IPS-18a (cell line): ENCODE data around the gene KIFC1.

Experiments
- H3K27ac ChIP-seq: one replicate; pipeline ENCODE4 v1.5.1; 2013; ENCODE audit warnings: low read length
- H3K27me3 ChIP-seq: one replicate; pipeline ENCODE4 v1.6.1; 2013; ENCODE audit warnings: mild to moderate bottlenecking, low read length; ENCODE audit not compliant: control insufficient read depth, insufficient read depth
- H3K36me3 ChIP-seq: one replicate; pipeline ENCODE4 v1.6.1; 2013; ENCODE audit warnings: low read depth, low read length; ENCODE audit not compliant: control insufficient read depth
- H3K4me1 ChIP-seq: one replicate; pipeline ENCODE4 v1.6.1; 2013; ENCODE audit warnings: low read depth, low read length; ENCODE audit not compliant: control insufficient read depth
- H3K4me3 ChIP-seq: one replicate; pipeline ENCODE4 v1.5.1; 2013; ENCODE audit warnings: low read length
- H3K9ac ChIP-seq: one replicate; pipeline ENCODE4 v1.6.1; 2013; ENCODE audit warnings: mild to moderate bottlenecking, low read length, moderate library complexity
- H3K9me3 ChIP-seq: one replicate; pipeline ENCODE4 v1.6.1; 2013; ENCODE audit warnings: low read depth, low read length; ENCODE audit not compliant: control insufficient read depth

Gene KIFC1

DNA sequence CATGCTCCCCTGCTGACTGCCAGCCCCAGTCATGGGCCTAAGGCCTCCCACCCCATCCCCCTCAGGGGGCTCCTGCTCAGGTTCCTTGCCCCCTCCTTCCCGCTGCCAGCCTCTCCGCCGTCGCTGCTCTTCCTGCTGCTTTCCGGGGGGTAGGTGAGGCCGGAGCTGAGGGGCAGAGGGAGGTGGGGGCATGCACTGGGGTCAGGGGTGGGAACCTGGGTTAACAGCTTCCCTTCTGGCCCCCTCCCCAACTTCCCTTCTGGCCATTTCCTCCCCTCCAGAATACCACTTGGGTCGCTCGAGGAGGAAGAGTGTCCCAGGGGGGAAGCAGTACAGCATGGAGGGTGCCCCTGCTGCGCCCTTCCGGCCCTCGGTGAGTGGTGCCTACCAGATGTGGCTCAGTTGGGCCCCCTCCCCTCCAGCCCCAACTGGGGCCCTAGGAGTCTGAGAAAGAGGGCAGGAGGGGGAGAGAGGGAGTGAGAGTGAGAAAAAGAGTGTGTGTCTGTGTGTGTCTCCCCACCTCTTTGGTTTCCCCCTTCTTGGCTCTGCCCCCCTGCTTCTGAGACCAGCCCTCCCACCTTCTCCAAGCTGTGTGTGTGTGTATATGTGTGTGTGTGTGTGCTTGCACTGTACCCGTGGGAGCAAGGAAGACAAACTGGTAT is 40.4 kb downstream of the KIFC1 start:
- Histone ChIP-seq H3K27ac (peak overlapping the region; percentile 90), H3K4me1 (peaks cover 41% of the 10 kb centered on the region), H3K4me3 (peak overlapping the region; percentile 59), H3K9ac (peak overlapping the region; percentile 95), H3K9me3 (no peaks in the 10 kb centered on the region), H3K27me3 (no peaks in the 10 kb centered on the region), H3K36me3 (peaks cover 22% of the 10 kb centered on the region)

- Histone ChIP-seq H3K4me3 (peak overlapping the region; percentile 59), H3K27me3 (no peaks in the 10 kb centered on the region), H3K9ac (peak overlapping the region; percentile 95), H3K9me3 (no peaks in the 10 kb centered on the region), H3K27ac (peak overlapping the region; percentile 90), H3K4me1 (peaks cover 36% of the 10 kb centered on the region), H3K36me3 (peaks cover 27% of the 10 kb centered on the region)
Measured at GRCh38 chr6:33432546-33432945, 40.9 kb downstream of the KIFC1 start.

DNA sequence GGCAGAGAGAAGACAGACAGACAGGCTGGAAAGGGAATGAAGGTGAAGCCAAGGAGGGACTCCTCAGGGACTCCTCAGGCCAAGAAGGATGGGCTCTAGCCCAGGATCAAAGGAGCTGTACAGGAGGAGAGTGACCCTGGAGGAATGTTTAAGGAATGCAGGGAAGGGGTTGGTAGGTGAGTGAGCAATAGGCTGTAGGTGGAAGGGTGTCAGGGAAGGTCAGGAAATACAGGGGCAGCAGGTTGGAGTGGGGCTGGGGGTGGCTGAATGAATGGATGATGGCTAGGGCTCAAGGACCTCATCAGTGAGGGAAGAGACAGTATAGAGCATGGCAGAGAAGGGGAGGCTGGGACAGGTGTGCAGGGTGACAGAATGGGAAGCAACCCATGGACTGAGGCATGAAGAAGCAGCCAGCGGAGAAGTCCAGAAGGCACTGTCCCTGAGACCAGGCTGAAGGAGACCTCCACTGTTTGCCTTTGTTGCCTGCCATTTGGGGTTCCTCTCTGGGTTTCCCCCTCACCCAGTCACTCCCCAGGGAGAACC is 41.4 kb downstream of the KIFC1 start:
- H3K27me3 ChIP-seq, result no peaks in the 10 kb centered on the region
- peak overlapping the region; percentile 90 for H3K27ac ChIP-seq
- peaks cover 36% of the 10 kb centered on the region for H3K4me1 ChIP-seq
- no peaks in the 10 kb centered on the region for H3K9me3 ChIP-seq
- peaks cover 32% of the 10 kb centered on the region for H3K36me3 ChIP-seq
- peak overlapping the region; percentile 59 for H3K4me3 ChIP-seq
- peak overlapping the region; percentile 95 for H3K9ac ChIP-seq

DNA sequence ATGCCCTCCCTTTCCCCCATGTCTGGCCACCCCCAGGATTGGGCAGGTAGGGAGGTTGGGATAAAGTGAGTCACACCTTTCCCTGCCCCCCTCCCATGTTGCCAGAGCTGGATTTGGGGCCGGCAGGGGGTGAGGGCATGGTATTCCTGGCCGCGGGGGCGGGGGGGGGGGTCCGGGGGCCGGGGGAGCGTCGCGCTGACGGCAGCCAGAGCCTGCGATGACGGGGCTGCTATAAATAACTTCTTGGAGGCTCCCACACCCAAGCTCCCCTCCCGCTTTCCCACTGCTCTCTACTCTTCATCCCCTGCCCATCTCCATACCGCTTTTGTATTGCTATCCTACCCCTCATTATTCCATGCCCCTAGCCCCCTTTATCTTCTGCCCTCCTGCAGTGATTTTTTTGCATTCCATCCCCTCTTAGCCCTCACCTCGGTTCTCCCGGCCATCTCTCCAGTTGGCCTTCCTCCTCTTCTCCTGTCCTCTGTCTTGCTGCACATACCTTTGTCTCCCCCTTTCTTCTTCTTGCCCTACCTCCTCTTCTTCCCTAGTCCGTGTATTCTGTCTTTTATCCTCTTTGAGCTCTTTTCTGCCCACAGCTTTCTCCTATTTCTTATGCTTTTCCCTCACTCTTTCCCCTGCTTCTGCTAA is 42.0 kb downstream of the KIFC1 start:
- peak overlapping the region; percentile 70 for H3K27ac ChIP-seq
- peak overlapping the region; percentile 95 for H3K9ac ChIP-seq

DNA sequence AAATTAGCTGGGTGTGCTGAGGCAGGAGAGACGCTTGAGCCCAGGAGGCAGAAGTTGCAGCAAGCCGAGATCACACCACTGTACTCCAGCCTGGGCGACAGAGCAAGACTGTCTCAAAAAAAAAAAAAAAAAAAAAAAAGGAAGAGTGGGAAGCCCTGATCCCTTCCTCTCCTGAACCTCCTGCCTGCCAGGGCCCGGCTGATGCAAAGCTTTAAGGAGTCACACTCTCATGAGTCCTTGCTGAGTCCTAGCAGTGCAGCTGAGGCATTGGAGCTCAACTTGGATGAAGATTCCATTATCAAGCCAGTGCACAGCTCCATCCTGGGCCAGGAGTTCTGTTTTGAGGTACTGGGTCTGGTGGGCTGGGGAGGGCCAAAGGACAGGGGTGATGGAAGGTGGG is 43.3 kb downstream of the KIFC1 start:
- Histone ChIP-seq H3K4me1 (peaks cover 28% of the 10 kb centered on the region), H3K4me3 (no peak overlapping the region), H3K9me3 (no peaks in the 10 kb centered on the region), H3K27ac (no peak overlapping the region), H3K27me3 (no peaks in the 10 kb centered on the region), H3K9ac (no peak overlapping the region), H3K36me3 (peaks cover 47% of the 10 kb centered on the region)

More for the DNA sequence above, 42.0 kb downstream of the KIFC1 start:
- Histone ChIP-seq H3K27me3 (no peaks in the 10 kb centered on the region), H3K4me1 (peaks cover 33% of the 10 kb centered on the region), H3K4me3 (peak overlapping the region; percentile 59), H3K36me3 (peaks cover 38% of the 10 kb centered on the region), H3K9me3 (no peaks in the 10 kb centered on the region)

GRCh38 chr6:33437666-33438065 is 46.0 kb downstream of the KIFC1 start:
- H3K9me3 ChIP-seq, result no peaks in the 10 kb centered on the region
- no peak overlapping the region for H3K4me3 ChIP-seq
- H3K27ac ChIP-seq, result no peak overlapping the region
- H3K27me3 ChIP-seq, result no peaks in the 10 kb centered on the region
- H3K36me3 ChIP-seq, result peaks cover 74% of the 10 kb centered on the region
- H3K9ac ChIP-seq, result no peak overlapping the region
- H3K4me1 ChIP-seq, result peaks cover 13% of the 10 kb centered on the region

DNA sequence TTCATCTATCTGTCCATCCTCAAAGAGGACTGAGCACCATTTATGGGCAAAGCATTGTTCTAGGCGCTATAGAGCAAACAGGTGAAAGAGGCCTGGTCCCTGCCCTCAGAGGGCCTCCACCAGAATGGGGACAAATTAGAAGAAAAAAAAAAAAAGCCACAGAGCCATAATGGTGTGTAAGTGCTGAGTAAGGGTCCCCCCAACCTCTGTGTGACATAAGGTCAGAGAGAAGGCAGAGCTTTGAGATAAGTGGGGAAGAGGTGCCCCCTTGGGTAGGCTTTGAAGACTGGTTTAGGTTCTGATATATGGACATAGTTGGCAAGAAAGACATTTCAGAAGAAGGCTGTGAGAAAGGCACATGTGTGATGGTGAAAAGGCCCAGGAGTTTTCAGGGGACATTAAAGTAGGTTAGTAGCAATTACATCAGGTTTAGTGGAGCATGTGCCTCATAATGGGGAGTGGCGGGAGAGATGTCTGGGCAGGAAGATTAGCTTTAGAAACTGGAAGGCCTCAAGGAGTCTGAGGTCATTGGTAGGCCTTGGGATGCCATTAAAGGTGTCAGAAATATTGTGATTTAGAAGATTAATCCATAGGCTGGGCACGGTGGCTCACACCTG is 47.5 kb downstream of the KIFC1 start:
- H3K36me3 ChIP-seq, result peaks cover 88% of the 10 kb centered on the region
- no peaks in the 10 kb centered on the region for H3K9me3 ChIP-seq
- H3K27ac ChIP-seq, result no peak overlapping the region
- H3K4me1 ChIP-seq, result peaks cover 4% of the 10 kb centered on the region
- H3K27me3 ChIP-seq, result no peaks in the 10 kb centered on the region
- H3K4me3 ChIP-seq, result no peak overlapping the region
- no peak overlapping the region for H3K9ac ChIP-seq

GRCh38 chr6:33439956-33440648 is 48.5 kb downstream of the KIFC1 start:
- Histone ChIP-seq H3K27ac (no peak overlapping the region), H3K4me1 (no peaks in the 10 kb centered on the region), H3K4me3 (no peak overlapping the region), H3K9ac (no peak overlapping the region), H3K27me3 (no peaks in the 10 kb centered on the region), H3K36me3 (peaks cover 95% of the 10 kb centered on the region), H3K9me3 (no peaks in the 10 kb centered on the region)

GRCh38 chr6:33440649-33441309 is 49.2 kb downstream of the KIFC1 start:
- Histone ChIP-seq H3K9ac (no peak overlapping the region), H3K27me3 (no peaks in the 10 kb centered on the region), H3K4me3 (no peak overlapping the region), H3K4me1 (no peaks in the 10 kb centered on the region), H3K27ac (no peak overlapping the region), H3K36me3 (peaks cover 95% of the 10 kb centered on the region), H3K9me3 (no peaks in the 10 kb centered on the region)

- Histone ChIP-seq H3K4me1 (no peaks in the 10 kb centered on the region), H3K9me3 (no peaks in the 10 kb centered on the region), H3K9ac (no peak overlapping the region), H3K36me3 (peaks cover 95% of the 10 kb centered on the region), H3K27me3 (no peaks in the 10 kb centered on the region), H3K27ac (no peak overlapping the region), H3K4me3 (no peak overlapping the region)
Measured at GRCh38 chr6:33441457-33441856, 49.8 kb downstream of the KIFC1 start.

DNA sequence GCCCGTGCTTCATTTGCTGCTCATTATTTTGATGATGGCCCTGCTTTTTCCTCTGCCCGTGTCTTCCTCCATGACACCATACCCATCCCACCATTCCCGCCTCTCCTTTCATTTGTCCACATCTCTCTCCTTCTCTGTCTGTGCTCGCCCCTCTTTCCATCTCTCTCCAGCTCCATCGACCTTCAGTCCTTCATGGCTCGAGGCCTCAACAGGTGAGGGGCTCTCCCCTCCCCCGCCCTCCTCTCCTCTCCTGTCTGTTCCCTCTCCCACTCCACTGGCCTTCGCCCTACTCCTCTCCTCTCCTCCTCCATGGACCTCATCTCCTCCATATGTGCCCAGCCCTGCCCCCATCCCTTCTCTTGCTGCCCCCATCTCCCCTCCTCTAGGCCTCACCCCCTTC is 50.7 kb downstream of the KIFC1 start:
- H3K27ac ChIP-seq, result no peak overlapping the region
- no peaks in the 10 kb centered on the region for H3K9me3 ChIP-seq
- no peaks in the 10 kb centered on the region for H3K27me3 ChIP-seq
- H3K4me3 ChIP-seq, result no peak overlapping the region
- H3K4me1 ChIP-seq, result no peaks in the 10 kb centered on the region
- H3K36me3 ChIP-seq, result peaks cover 95% of the 10 kb centered on the region
- H3K9ac ChIP-seq, result no peak overlapping the region
